Osteoblast (primary cell): ENCODE results near the gene SYNDIG1L. TPM values are rescaled to one million over a fixed set of nuclear protein-coding genes. Genes with fewer than 3 reads are reported as not detected.
A peak's percentile ranks its signal among the peaks of the same experiment; 100 is the strongest.

Experiments
- DNase-seq: peaks from one replicate; pipeline ENCODE4 v3.0.0; 2011; ENCODE audit warnings: low spot score, mixed read lengths; ENCODE audit not compliant: insufficient read length; ENCODE audit errors: missing footprints
- H2AFZ ChIP-seq: 2 replicates; pipeline ENCODE4 v1.6.0; 2011; ENCODE audit warnings: mild to moderate bottlenecking, low read length
- H3K27ac ChIP-seq: 2 replicates; pipeline ENCODE4 v1.5.1; 2011; ENCODE audit warnings: mild to moderate bottlenecking, low read depth, low read length, moderate library complexity
- H3K27me3 ChIP-seq: 2 replicates; pipeline ENCODE4 v1.6.0; 2012; ENCODE audit warnings: mild to moderate bottlenecking, control low read depth, inconsistent platforms, low read length, moderate library complexity; ENCODE audit not compliant: insufficient read depth
- H3K36me3 ChIP-seq: 2 replicates; pipeline ENCODE4 v1.5.1; 2011; ENCODE audit warnings: mild to moderate bottlenecking, low read length, control low read depth, moderate library complexity; ENCODE audit not compliant: insufficient read depth
- H3K4me1 ChIP-seq: 2 replicates; pipeline ENCODE4 v1.5.1; 2011; ENCODE audit warnings: mild to moderate bottlenecking, low read length, control low read depth, moderate library complexity; ENCODE audit not compliant: insufficient read depth
- H3K4me2 ChIP-seq: 2 replicates; pipeline ENCODE4 v1.6.0; 2011; ENCODE audit warnings: mild to moderate bottlenecking, low read length; ENCODE audit not compliant: insufficient read depth
- H3K4me3 ChIP-seq: fragments of 200-600 bp; sonication (generic); 3 replicates; pipeline ENCODE4 v1.5.1; 2012; ENCODE audit warnings: mild to moderate bottlenecking, low read length, inconsistent platforms; ENCODE audit not compliant: insufficient read depth
- H3K79me2 ChIP-seq: 2 replicates; pipeline ENCODE4 v1.6.0; 2012; ENCODE audit warnings: mild to moderate bottlenecking, low read length, control low read depth, inconsistent platforms; ENCODE audit not compliant: insufficient read depth
- H3K9me3 ChIP-seq: 2 replicates; pipeline ENCODE4 v1.5.1; 2011; ENCODE audit warnings: low read depth, low read length, control low read depth
- H4K20me1 ChIP-seq: 2 replicates; pipeline ENCODE4 v1.6.0; 2012; ENCODE audit warnings: mild to moderate bottlenecking, low read length, control low read depth; ENCODE audit not compliant: insufficient read depth
- total RNA-seq: library from RNA; depleted of rRNA; stranded (reverse); fragments of >200 nt; gene quantifications from 2 replicates; pipeline ENCODE4 v1.2.3, GENCODE V29; 2012
- TF ChIP-seq, protein P1 (sequence below): IDR thresholded peaks from 2 replicates; pipeline ENCODE4 v1.5.1; 2011; ENCODE audit warnings: mild to moderate bottlenecking, low read depth, low read length, moderate library complexity; ENCODE audit errors: extremely low read depth

Gene SYNDIG1L
- total RNA-seq, 1 donor = not detected

DNA sequence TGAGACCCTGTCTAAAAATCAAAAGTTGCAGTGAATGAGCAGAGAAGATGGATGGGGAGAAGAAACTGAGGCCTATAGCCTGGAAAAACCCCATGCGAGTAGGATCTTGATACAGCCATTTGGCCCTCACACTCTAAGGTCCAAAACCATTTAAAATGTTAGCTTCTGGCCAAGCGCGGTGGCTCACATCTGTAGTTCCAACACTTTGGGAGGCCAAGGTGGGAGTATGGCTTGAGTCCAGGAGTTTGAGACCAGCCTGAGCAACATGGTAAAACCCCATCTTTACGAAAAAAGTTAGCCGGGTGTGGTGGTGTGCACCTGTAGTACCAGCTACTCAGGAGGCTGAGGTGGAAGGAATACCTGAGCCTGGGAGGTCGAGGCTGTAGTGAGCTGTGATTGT lies 58.0 kb downstream of the SYNDIG1L start:
- H3K4me1 ChIP-seq = no peaks in the 10 kb centered on the region
- TF ChIP-seq, protein P1, sequence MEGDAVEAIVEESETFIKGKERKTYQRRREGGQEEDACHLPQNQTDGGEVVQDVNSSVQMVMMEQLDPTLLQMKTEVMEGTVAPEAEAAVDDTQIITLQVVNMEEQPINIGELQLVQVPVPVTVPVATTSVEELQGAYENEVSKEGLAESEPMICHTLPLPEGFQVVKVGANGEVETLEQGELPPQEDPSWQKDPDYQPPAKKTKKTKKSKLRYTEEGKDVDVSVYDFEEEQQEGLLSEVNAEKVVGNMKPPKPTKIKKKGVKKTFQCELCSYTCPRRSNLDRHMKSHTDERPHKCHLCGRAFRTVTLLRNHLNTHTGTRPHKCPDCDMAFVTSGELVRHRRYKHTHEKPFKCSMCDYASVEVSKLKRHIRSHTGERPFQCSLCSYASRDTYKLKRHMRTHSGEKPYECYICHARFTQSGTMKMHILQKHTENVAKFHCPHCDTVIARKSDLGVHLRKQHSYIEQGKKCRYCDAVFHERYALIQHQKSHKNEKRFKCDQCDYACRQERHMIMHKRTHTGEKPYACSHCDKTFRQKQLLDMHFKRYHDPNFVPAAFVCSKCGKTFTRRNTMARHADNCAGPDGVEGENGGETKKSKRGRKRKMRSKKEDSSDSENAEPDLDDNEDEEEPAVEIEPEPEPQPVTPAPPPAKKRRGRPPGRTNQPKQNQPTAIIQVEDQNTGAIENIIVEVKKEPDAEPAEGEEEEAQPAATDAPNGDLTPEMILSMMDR = no peak
- peaks cover 5% of the 10 kb centered on the region for H3K27me3 ChIP-seq
- H3K4me2 ChIP-seq = no peak overlapping the region
- H3K4me3 ChIP-seq = no peak overlapping the region
- no peak overlapping the region for H2AFZ ChIP-seq
- H3K36me3 ChIP-seq = no peaks in the 10 kb centered on the region
- no peaks in the 10 kb centered on the region for H3K9me3 ChIP-seq
- H3K79me2 ChIP-seq = no peaks in the 10 kb centered on the region
- no peak for DNase-seq
- H3K27ac ChIP-seq = no peak overlapping the region
- H4K20me1 ChIP-seq = no peaks in the 10 kb centered on the region

- Histone ChIP-seq H3K27ac (no peak overlapping the region), H2AFZ (no peak overlapping the region), H3K4me3 (no peak overlapping the region), H3K27me3 (peaks cover 12% of the 10 kb centered on the region), H3K36me3 (no peaks in the 10 kb centered on the region), H3K4me1 (no peaks in the 10 kb centered on the region), H4K20me1 (no peaks in the 10 kb centered on the region), H3K9me3 (no peaks in the 10 kb centered on the region), H3K79me2 (no peaks in the 10 kb centered on the region), H3K4me2 (no peak overlapping the region)
- no peak for DNase-seq
- TF ChIP-seq, protein P1 = no peak
Measured at GRCh38 chr14:74364271-74364880, 61.6 kb downstream of the SYNDIG1L start.

- no peaks in the 10 kb centered on the region for H3K79me2 ChIP-seq
- no peak overlapping the region for H3K27ac ChIP-seq
- H3K4me2 ChIP-seq = no peak overlapping the region
- no peak overlapping the region for H3K4me3 ChIP-seq
- H4K20me1 ChIP-seq = no peaks in the 10 kb centered on the region
- H3K9me3 ChIP-seq = no peaks in the 10 kb centered on the region
- no peaks in the 10 kb centered on the region for H3K4me1 ChIP-seq
- H3K27me3 ChIP-seq = peaks cover 12% of the 10 kb centered on the region
- H2AFZ ChIP-seq = peak overlapping the region; percentile 28
- peak; percentile 95 for DNase-seq
- no peaks in the 10 kb centered on the region for H3K36me3 ChIP-seq
- TF ChIP-seq, protein P1 = peak; percentile 98
Measured at GRCh38 chr14:74362361-74362915, 63.6 kb downstream of the SYNDIG1L start.

- Histone ChIP-seq H3K36me3 (no peaks in the 10 kb centered on the region), H3K4me3 (no peak overlapping the region), H3K4me1 (no peaks in the 10 kb centered on the region), H3K27ac (no peak overlapping the region), H2AFZ (no peak overlapping the region), H3K9me3 (no peaks in the 10 kb centered on the region), H3K79me2 (no peaks in the 10 kb centered on the region), H3K4me2 (no peak overlapping the region), H3K27me3 (peaks cover 12% of the 10 kb centered on the region), H4K20me1 (no peaks in the 10 kb centered on the region)
- DNase-seq = no peak
- TF ChIP-seq, protein P1 = no peak
Measured at GRCh38 chr14:74360163-74360562, 65.8 kb downstream of the SYNDIG1L start.
